ENCODE data around the gene CLN3.
"Not testable (repeated sequence)": the region's sequence is repeated elsewhere in the genome, so short reads cannot be mapped to it uniquely, and the experiment has no call there.

CLN3 gene

GRCh38 chr16:28495795-28496749 is 4.2 kb upstream of the CLN3 start:
- no peak overlapping the region for H3K27ac ChIP-seq
- no peak for DNase-seq (ENCODE audit: low read depth, low spot score)

- H3K27ac ChIP-seq, result no peak overlapping the region
- DNase-seq (ENCODE audit: low read depth, low spot score), result no peak
These were observed 3.4 kb upstream of the CLN3 start for GRCh38 chr16:28495098-28495793.

- H3K27ac ChIP-seq, result no peak within 1 kb of the TSS
- DNase-seq (ENCODE audit: low read depth, low spot score), result no peak
These were observed 2.4 kb upstream of the CLN3 start, which contains the start of gene APOBR for GRCh38 chr16:28494121-28494851. APOBR (plus strand) TSS chr16:28494643; CDS start chr16:28494682, 39 bp downstream.

- peak overlapping the region; percentile 88 for H3K27ac ChIP-seq
- no peak for DNase-seq (ENCODE audit: low read depth, low spot score)
These were observed 637 bp upstream of the CLN3 start for GRCh38 chr16:28492511-28492910.

- DNase-seq (ENCODE audit: low read depth, low spot score), result no peak
- peak overlapping the region; percentile 88 for H3K27ac ChIP-seq
These were observed 474 bp downstream of the CLN3 start for GRCh38 chr16:28491230-28491969.

- DNase-seq (ENCODE audit: low read depth, low spot score), result no peak
- H3K27ac ChIP-seq, result no peak overlapping the region
These were observed 5.6 kb downstream of the CLN3 start for GRCh38 chr16:28486266-28486665.

- H3K27ac ChIP-seq; DNase-seq (ENCODE audit: low read depth, low spot score): not testable (repeated sequence)
These were observed 8.5 kb downstream of the CLN3 start for GRCh38 chr16:28483361-28483760.

GRCh38 chr16:28482026-28482425 is 9.8 kb downstream of the CLN3 start:
- H3K27ac ChIP-seq, result no peak overlapping the region
- DNase-seq (ENCODE audit: low read depth, low spot score), result no peak

GRCh38 chr16:28478506-28479180 is 13.2 kb downstream of the CLN3 start:
- H3K27ac ChIP-seq, result no peak overlapping the region
- no peak for DNase-seq (ENCODE audit: low read depth, low spot score)

GRCh38 chr16:28477311-28477920 is 14.5 kb downstream of the CLN3 start:
- no peak for DNase-seq (ENCODE audit: low read depth, low spot score)
- H3K27ac ChIP-seq, result no peak overlapping the region

- H3K27ac ChIP-seq, result no peak overlapping the region
- DNase-seq (ENCODE audit: low read depth, low spot score), result no peak
These were observed 16.7 kb downstream of the CLN3 start for GRCh38 chr16:28475221-28475620.

- no peak overlapping the region for H3K27ac ChIP-seq
- DNase-seq (ENCODE audit: low read depth, low spot score), result no peak
These were observed 18.1 kb downstream of the CLN3 start for GRCh38 chr16:28473714-28474265.

GRCh38 chr16:28447081-28447480 is 44.8 kb downstream of the CLN3 start:
- DNase-seq (ENCODE audit: low read depth, low spot score); H3K27ac ChIP-seq: not testable (repeated sequence)

- DNase-seq (ENCODE audit: low read depth, low spot score); H3K27ac ChIP-seq: not testable (repeated sequence)
These were observed 45.5 kb downstream of the CLN3 start for GRCh38 chr16:28446388-28446787.

- not testable (repeated sequence) for H3K27ac ChIP-seq; DNase-seq (ENCODE audit: low read depth, low spot score)
These were observed 47.9 kb downstream of the CLN3 start for GRCh38 chr16:28443943-28444342.

- H3K27ac ChIP-seq; DNase-seq (ENCODE audit: low read depth, low spot score): not testable (repeated sequence)
These were observed 53.0 kb downstream of the CLN3 start for GRCh38 chr16:28438899-28439298.

- not testable (repeated sequence) for H3K27ac ChIP-seq
These were observed 56.5 kb downstream of the CLN3 start for GRCh38 chr16:28435340-28435739.

More at GRCh38 chr16:28435340-28435739, 56.5 kb downstream of the CLN3 start:
- DNase-seq (ENCODE audit: low read depth, low spot score), result not testable (repeated sequence)

Measured in epithelial cell of prostate (primary cell).